Naive thymus-derived CD4-positive, alpha-beta T cell (primary cell): ENCODE results near the gene CCSER1. TPM values are rescaled to one million over a fixed set of nuclear protein-coding genes. Genes with fewer than 3 reads are reported as not detected.

Experiments used
- ATAC-seq: fragments of 150-1000 bp; cut with Tn5 transposase; 2 replicates; pipeline ENCODE4 v1.10.0; 2021; ENCODE audit warnings: mild to moderate bottlenecking, moderate library complexity
- CTCF ChIA-PET: fragments of 350-600 bp; sonication (Branson Sonifier 250); formaldehyde crosslinking; loops from one replicate; lab custom pipeline; 2021; ENCODE audit warnings: antibody characterized with exemption; lab: Charles Lee
- POLR2A ChIA-PET: fragments of 350-600 bp; sonication (Branson Sonifier 250); formaldehyde crosslinking; loops from one replicate; lab custom pipeline; 2021; ENCODE audit warnings: antibody characterized with exemption, inconsistent platforms; lab: Charles Lee
- DNase-seq, 9 donors: peaks; one replicate each; pipeline versions ENCODE4 v3.0.0 to v3.0.0-alpha.2; 2020 to 2022; ENCODE audit warnings: mixed read lengths in 1 of 9
- H3K27ac ChIP-seq: one replicate; pipeline ENCODE4 v1.7.0; 2013; ENCODE audit warnings: mild to moderate bottlenecking, low read depth, low read length, moderate library complexity
- H3K27me3 ChIP-seq, 2 donors: one replicate each; pipeline ENCODE4 v1.7.0; 2013; ENCODE audit warnings: low read length in 2 of 2, mild to moderate bottlenecking in 2 of 2, moderate library complexity in 2 of 2; ENCODE audit not compliant: control insufficient read depth in 2 of 2, insufficient read depth in 2 of 2
- H3K36me3 ChIP-seq, 3 experiments: 1 replicate in 2 of 3; 2 replicates in 1 of 3; pipeline ENCODE4 v1.7.0; 2013; ENCODE audit warnings: low read length in 3 of 3, mild to moderate bottlenecking in 3 of 3, moderate library complexity in 1 of 3; ENCODE audit not compliant: insufficient read depth in 3 of 3, control insufficient read depth in 2 of 3
- H3K4me1 ChIP-seq, 2 donors: one replicate each; pipeline ENCODE4 v1.7.0; 2013; ENCODE audit warnings: low read length in 2 of 2, mild to moderate bottlenecking in 2 of 2, moderate library complexity in 1 of 2; ENCODE audit not compliant: control insufficient read depth in 2 of 2, insufficient read depth in 2 of 2
- H3K4me3 ChIP-seq: 2 replicates; pipeline ENCODE4 v1.7.0; 2013; ENCODE audit warnings: mild to moderate bottlenecking, low read length
- H3K9me3 ChIP-seq, 3 experiments: 1 replicate in 2 of 3; 2 replicates in 1 of 3; pipeline ENCODE4 v1.7.0; 2013; ENCODE audit warnings: low read length in 3 of 3; ENCODE audit not compliant: control insufficient read depth in 2 of 3
- H3K27ac Mint-ChIP-seq, 9 donors: one replicate each; pipeline ENCODE4 v1.8.0; 2020 to 2022; ENCODE audit warnings: mixed read lengths in 9 of 9, mild to moderate bottlenecking in 8 of 9, moderate library complexity in 5 of 9, inconsistent platforms in 2 of 9
- H3K27me3 Mint-ChIP-seq, 5 donors: one replicate each; pipeline ENCODE4 v1.8.0; 2021 to 2022; ENCODE audit warnings: mixed read lengths in 5 of 5, mild to moderate bottlenecking in 1 of 5
- H3K36me3 Mint-ChIP-seq, 5 donors: one replicate each; pipeline ENCODE4 v1.8.0; 2020 to 2022; ENCODE audit warnings: mixed read lengths in 5 of 5, mild to moderate bottlenecking in 3 of 5, inconsistent platforms in 1 of 5
- H3K4me1 Mint-ChIP-seq, 7 donors: one replicate each; pipeline ENCODE4 v1.8.0; 2020 to 2022; ENCODE audit warnings: mixed read lengths in 7 of 7, mild to moderate bottlenecking in 3 of 7, inconsistent platforms in 1 of 7
- H3K4me3 Mint-ChIP-seq, 10 donors: one replicate each; pipeline ENCODE4 v1.8.0; 2020 to 2022; ENCODE audit warnings: mild to moderate bottlenecking in 10 of 10, mixed read lengths in 10 of 10, moderate library complexity in 6 of 10, inconsistent platforms in 2 of 10
- H3K9me3 Mint-ChIP-seq, 11 donors: one replicate each; pipeline ENCODE4 v1.8.0; 2020 to 2022; ENCODE audit warnings: mixed read lengths in 11 of 11, mild to moderate bottlenecking in 4 of 11, inconsistent platforms in 1 of 11, moderate library complexity in 1 of 11
- intact Hi-C, 2 donors: fragments of 100-400 bp; cut with micrococcal nuclease; formaldehyde crosslinking; loops; one replicate each; pipeline ENCODE4 v1.15.1; 2023
- polyA plus RNA-seq, 2 donors: library from polyadenylated mRNA; unstranded; fragments of 300-500 nt; fragmentation: Illumina TruSeq; gene quantifications; one replicate each; pipeline ENCODE4 v1.2.3, GENCODE V29; 2021
- total RNA-seq, 6 experiments: library from RNA in 5 of 6; stranded (reverse) in 5 of 6; gene quantifications; 1 replicate in 5 of 6; 2 replicates in 1 of 6; pipeline ENCODE4 v1.2.3 and lab custom pipeline; 2021 to 2026

The CCSER1 gene
- total and polyA plus RNA-seq, 7 experiments from 2014 or later: 0.30 to 4.0 (median 1.4) TPM; not detected in 3

DNA sequence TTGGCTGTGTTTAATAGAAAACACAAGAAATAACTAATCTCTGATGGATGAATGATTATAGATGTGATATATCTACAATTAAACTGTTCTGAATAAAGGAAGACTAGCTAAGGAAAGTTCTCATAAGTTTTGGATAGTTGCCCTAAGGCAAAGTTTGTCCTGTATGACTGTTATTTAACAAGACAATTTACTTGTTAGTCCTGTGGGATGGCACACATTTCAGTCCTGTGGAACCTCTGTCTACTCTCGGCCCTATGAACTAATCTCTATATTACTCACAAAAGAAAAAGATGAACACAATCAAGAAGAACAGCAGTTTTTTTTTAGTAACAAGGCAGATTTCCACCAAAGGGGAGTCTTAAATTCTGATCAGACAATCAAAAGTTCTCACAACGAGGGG lies 314.6 kb downstream of the CCSER1 start:
- no peak overlapping the region for H3K4me3 Mint-ChIP-seq
- ChIA-PET CTCF (no interaction called here), POLR2A (no interaction called here)
- intact Hi-C loops: no loop called here
- peaks cover 0 to 3% (median 0%) of the 10 kb centered on the region in 11 donors for H3K9me3 Mint-ChIP-seq
- no peak overlapping the region for H3K27ac Mint-ChIP-seq
- ATAC-seq (no peak), DNase-seq (no peak)
- Histone ChIP-seq H3K9me3 (no peaks in the 10 kb centered on the region), H3K4me3 (no peak overlapping the region), H3K4me1 (no peaks in the 10 kb centered on the region), H3K36me3 (no peaks in the 10 kb centered on the region), H3K27me3 (no peaks in the 10 kb centered on the region), H3K27ac (no peak overlapping the region)
- H3K4me1 Mint-ChIP-seq: no peaks in the 10 kb centered on the region
- peaks cover 0 to 3% (median 0%) of the 10 kb centered on the region in 5 donors for H3K27me3 Mint-ChIP-seq
- H3K36me3 Mint-ChIP-seq: no peaks in the 10 kb centered on the region

DNA sequence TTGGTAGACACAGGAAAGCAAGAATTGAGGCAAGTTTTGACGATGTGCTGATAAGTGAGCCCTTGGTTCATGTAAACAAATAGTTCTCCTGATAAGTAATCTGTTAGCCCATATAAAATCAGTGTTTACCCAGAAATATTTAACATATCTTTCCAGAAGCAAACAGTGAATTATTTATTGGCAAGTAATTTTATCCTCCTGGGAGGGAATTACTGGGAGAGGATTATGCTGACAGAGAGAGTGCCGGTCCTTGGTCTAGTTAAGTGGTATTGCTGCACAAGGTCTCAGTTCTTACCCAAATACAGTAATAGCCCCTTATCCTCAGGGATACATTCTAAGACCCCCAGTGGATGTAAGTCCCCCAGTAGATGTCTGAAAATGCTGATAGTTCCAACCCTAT lies 315.4 kb downstream of the CCSER1 start:
- CTCF ChIA-PET: no interaction called here
- intact Hi-C loops: no loop called here

DNA sequence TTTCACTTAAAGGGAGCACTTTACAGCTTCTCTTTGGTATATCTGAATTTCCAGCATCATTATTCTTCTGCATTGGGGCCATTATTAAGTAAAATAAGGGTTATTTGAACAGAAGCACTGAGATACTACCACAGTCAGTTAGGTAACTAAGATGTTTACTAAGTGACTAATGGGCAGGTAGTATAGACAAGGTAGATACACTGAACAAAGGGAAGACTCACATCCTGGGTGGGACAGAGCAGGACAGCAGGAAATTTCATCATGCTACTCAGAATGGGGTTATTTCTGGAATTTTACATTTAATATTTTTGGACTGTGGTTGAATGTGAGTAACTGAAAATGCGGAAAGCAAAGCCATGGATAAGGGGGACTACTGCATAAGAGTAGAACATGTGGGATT lies 316.0 kb downstream of the CCSER1 start:
- Histone ChIP-seq H3K4me1 (no peaks in the 10 kb centered on the region), H3K9me3 (no peaks in the 10 kb centered on the region), H3K27ac (no peak overlapping the region), H3K4me3 (no peak overlapping the region), H3K36me3 (no peaks in the 10 kb centered on the region), H3K27me3 (no peaks in the 10 kb centered on the region)
- Mint-ChIP-seq H3K4me3 (no peak overlapping the region), H3K4me1 (no peaks in the 10 kb centered on the region), H3K27me3 (peaks cover 0 to 3% (median 0%) of the 10 kb centered on the region in 5 donors), H3K27ac (no peak overlapping the region), H3K9me3 (peaks cover 0 to 3% (median 0%) of the 10 kb centered on the region in 11 donors), H3K36me3 (no peaks in the 10 kb centered on the region)
- intact Hi-C loops: no loop called here
- ATAC-seq (no peak), DNase-seq (no peak)
- ChIA-PET CTCF (no interaction called here), POLR2A (no interaction called here)

More for the DNA sequence above, 315.4 kb downstream of the CCSER1 start:
- ATAC-seq (no peak), DNase-seq (no peak)
- POLR2A ChIA-PET: no interaction called here
- H3K36me3 Mint-ChIP-seq: no peaks in the 10 kb centered on the region
- peaks cover 0 to 3% (median 0%) of the 10 kb centered on the region in 11 donors for H3K9me3 Mint-ChIP-seq
- H3K4me3 Mint-ChIP-seq: no peak overlapping the region
- Histone ChIP-seq H3K4me1 (no peaks in the 10 kb centered on the region), H3K27ac (no peak overlapping the region), H3K4me3 (no peak overlapping the region), H3K36me3 (no peaks in the 10 kb centered on the region), H3K27me3 (no peaks in the 10 kb centered on the region), H3K9me3 (no peaks in the 10 kb centered on the region)
- H3K27ac Mint-ChIP-seq: no peak overlapping the region
- no peaks in the 10 kb centered on the region for H3K4me1 Mint-ChIP-seq
- H3K27me3 Mint-ChIP-seq: peaks cover 0 to 3% (median 0%) of the 10 kb centered on the region in 5 donors

DNA sequence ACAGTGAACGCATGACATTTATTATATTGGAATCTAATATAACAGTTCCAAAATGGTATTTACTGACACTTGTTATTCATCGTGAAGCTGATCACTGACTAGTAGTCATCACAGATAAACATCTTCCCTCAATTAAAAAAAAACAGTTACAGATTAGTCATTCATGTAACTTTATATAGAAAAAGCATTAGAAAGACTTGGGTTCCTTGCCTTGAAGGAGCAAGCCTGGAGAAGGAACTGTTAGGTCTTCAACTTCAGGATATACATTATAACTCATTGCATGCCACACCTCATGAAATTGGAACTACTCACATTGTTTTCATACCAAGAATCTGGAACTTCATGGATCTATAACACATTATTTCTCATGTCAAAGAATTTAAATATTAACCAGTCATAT lies 317.7 kb downstream of the CCSER1 start:
- peaks cover 0 to 3% (median 0%) of the 10 kb centered on the region in 5 donors for H3K27me3 Mint-ChIP-seq

DNA sequence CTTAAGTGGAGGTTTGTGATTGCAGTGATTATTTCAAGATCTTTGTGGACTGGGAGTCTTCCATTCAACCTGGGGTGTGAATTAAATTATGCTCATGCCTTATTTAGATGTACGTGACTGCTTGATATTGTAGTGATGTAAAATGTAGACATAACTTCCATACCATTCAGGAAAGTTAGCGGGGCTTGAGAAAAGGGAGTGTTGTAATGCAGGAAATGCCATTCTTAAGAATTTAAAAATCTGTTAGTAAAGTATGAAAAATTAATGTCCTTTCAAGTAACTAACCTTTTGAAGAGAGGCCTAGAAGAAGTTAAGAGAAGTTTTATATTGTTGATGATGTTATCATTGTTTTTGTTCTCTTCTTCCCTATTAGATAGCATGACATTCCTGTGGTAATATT lies 318.2 kb downstream of the CCSER1 start:
- Mint-ChIP-seq H3K4me3 (no peak overlapping the region), H3K27ac (no peak overlapping the region), H3K27me3 (peaks cover 0 to 3% (median 0%) of the 10 kb centered on the region in 5 donors), H3K9me3 (peaks cover 0 to 5% (median 0%) of the 10 kb centered on the region in 11 donors), H3K4me1 (no peaks in the 10 kb centered on the region), H3K36me3 (no peaks in the 10 kb centered on the region)
- no peaks in the 10 kb centered on the region for H3K9me3 ChIP-seq
- no peak overlapping the region for H3K4me3 ChIP-seq
- no peak overlapping the region for H3K27ac ChIP-seq
- no peaks in the 10 kb centered on the region for H3K4me1 ChIP-seq
- ATAC-seq (no peak), DNase-seq (no peak)
- intact Hi-C loops: no loop called here
- CTCF ChIA-PET: no interaction called here
- POLR2A ChIA-PET: no interaction called here
- no peaks in the 10 kb centered on the region for H3K36me3 ChIP-seq
- no peaks in the 10 kb centered on the region for H3K27me3 ChIP-seq

More for the DNA sequence above, 317.7 kb downstream of the CCSER1 start:
- Mint-ChIP-seq H3K4me3 (no peak overlapping the region), H3K36me3 (no peaks in the 10 kb centered on the region), H3K4me1 (no peaks in the 10 kb centered on the region), H3K9me3 (peaks cover 0 to 5% (median 0%) of the 10 kb centered on the region in 11 donors), H3K27ac (no peak overlapping the region)
- H3K27me3 ChIP-seq: no peaks in the 10 kb centered on the region
- DNase-seq: no peak
- H3K27ac ChIP-seq: no peak overlapping the region
- no peaks in the 10 kb centered on the region for H3K36me3 ChIP-seq
- no peak for ATAC-seq
- CTCF ChIA-PET: no interaction called here
- POLR2A ChIA-PET: no interaction called here
- no peak overlapping the region for H3K4me3 ChIP-seq
- intact Hi-C loops: no loop called here
- no peaks in the 10 kb centered on the region for H3K9me3 ChIP-seq
- no peaks in the 10 kb centered on the region for H3K4me1 ChIP-seq

DNA sequence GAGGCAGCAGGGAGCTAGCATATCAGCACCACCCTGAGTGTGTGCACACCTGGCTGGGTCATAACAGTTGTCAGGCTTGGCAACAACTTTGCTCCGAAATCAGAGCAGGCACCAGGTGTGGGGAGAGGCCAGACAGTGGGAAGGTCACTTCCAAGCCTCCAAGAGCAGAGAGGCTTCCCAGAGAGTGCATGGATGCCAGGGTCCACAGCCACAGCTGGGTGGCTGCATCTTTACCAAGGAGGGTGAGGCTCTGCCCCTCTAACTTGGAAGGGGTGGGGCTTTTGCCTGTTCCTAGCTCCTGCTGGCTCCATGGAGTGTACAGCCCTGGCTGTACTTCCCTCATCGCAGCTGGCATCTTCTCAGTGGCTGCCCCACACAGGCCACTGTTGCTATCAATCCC lies 322.4 kb downstream of the CCSER1 start:
- ATAC-seq: no peak
- H3K36me3 Mint-ChIP-seq: no peaks in the 10 kb centered on the region
- H3K9me3 Mint-ChIP-seq: peaks cover 0 to 7% (median 0%) of the 10 kb centered on the region in 11 donors
- intact Hi-C loops: no loop called here
- Histone ChIP-seq H3K9me3 (no peaks in the 10 kb centered on the region), H3K36me3 (no peaks in the 10 kb centered on the region), H3K27ac (no peak overlapping the region), H3K27me3 (no peaks in the 10 kb centered on the region), H3K4me3 (no peak overlapping the region), H3K4me1 (no peaks in the 10 kb centered on the region)
- DNase-seq: no peak
- ChIA-PET CTCF (no interaction called here), POLR2A (no interaction called here)
- H3K27ac Mint-ChIP-seq: no peak overlapping the region
- H3K4me3 Mint-ChIP-seq: no peak overlapping the region
- no peaks in the 10 kb centered on the region for H3K27me3 Mint-ChIP-seq
- no peaks in the 10 kb centered on the region for H3K4me1 Mint-ChIP-seq

DNA sequence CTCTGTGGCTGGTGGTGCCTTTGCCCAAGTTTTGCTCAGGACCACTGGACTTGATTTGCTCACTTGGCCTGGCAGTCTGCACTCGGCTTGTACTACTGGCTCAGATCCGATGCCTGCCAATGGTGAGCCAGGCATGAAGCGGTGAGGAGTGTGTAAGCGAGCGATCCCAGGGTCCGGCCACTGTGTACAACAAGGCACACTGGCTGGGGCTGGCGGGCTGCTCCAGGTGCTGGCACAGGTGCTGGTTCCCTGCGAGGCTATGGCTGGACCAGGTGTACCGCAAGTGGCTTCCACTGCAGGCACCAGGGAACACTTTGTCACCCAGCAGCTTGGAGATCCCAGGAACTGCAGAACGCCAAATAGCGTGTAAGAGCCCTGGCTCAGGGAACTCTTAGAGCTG lies 329.7 kb downstream of the CCSER1 start:
- no peaks in the 10 kb centered on the region for H3K27me3 Mint-ChIP-seq
- DNase-seq: no peak
- H3K4me1 Mint-ChIP-seq: no peaks in the 10 kb centered on the region
- Histone ChIP-seq H3K4me1 (no peaks in the 10 kb centered on the region), H3K27me3 (no peaks in the 10 kb centered on the region), H3K36me3 (no peaks in the 10 kb centered on the region), H3K9me3 (no peaks in the 10 kb centered on the region), H3K27ac (no peak overlapping the region), H3K4me3 (no peak overlapping the region)
- ATAC-seq: no peak
- CTCF ChIA-PET: no interaction called here
- no peaks in the 10 kb centered on the region for H3K36me3 Mint-ChIP-seq
- intact Hi-C loops: no loop called here
- no peak overlapping the region for H3K27ac Mint-ChIP-seq
- H3K4me3 Mint-ChIP-seq: no peak overlapping the region
- peaks cover 0 to 15% (median 4%) of the 10 kb centered on the region in 11 donors for H3K9me3 Mint-ChIP-seq
- POLR2A ChIA-PET: no interaction called here
